Measurements from ENCODE around the gene LRRC17.
A peak's percentile ranks its signal among the peaks of the same experiment; 100 is the strongest.
"Not testable (repeated sequence)": the region's sequence is repeated elsewhere in the genome, so short reads cannot be mapped to it uniquely, and the experiment has no call there.

LRRC17 gene

DNA sequence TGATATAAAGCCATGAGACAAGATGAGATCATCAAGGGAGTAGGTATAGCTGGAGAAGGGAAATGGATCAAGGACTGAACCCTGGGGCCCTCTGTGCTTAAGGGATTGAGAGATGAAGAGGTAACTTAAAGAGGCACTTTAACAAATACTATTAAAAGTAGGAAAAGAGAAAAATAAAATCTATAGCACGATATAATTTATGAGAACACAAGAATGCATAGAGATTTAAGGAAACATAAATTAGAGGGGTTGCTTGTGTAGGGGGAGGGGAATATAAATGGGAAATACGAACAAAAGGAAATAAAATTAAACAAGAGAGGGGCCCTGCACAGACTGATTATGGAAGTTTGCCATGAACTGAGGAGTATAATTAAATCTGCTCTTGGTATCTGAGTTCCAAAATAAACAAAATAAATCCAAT lies 15.6 kb upstream of the LRRC17 start:
- DNase-seq (ENCODE audit: low read depth, low spot score), result no peak

DNA sequence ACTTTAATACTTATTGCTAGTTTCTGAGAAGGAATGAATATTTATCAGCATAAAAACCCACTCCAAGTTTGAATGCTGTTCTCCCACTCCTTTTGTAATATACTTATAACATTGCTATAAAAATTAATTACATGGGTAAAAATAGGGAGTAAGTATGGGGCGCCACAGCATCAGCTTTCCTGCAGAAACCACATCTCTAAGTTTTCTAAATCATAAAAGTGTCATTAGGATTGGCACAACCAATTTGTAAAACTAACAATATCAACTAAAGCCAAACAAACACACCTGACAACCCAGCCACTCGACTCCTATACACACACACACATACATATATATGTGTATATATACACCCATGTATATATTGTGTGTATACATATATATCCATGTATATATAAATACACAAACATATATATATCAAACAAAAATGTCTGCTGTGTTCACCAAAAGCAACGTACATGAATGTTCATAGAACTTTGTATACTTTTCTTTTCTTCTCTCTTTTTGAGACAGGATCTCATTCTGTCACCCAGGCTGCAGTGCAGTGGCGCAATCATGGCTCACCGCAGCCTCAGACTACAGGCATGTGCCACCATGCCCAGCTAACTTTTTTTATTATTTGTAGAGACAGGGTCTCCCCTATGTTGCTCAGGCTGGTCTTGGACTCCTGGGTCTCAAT lies 14.8 kb upstream of the LRRC17 start:
- no peak for DNase-seq (ENCODE audit: low read depth, low spot score)

DNA sequence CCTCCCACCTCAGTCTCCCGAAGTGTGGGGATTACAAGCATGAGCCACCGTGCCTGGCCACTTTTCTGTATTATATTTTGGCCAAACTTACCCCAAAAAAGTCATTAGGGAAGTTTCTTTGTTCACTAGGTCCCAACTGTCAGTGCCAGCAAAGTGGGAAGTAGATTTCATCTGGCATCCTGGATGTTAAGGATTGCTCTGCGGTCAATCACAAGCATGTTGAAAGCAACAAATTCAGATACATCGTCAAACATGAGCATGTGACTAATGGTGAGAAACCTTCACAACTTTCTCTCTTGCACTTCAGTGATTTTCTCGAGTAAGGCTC lies 14.3 kb upstream of the LRRC17 start:
- DNase-seq (ENCODE audit: low read depth, low spot score), result no peak

DNA sequence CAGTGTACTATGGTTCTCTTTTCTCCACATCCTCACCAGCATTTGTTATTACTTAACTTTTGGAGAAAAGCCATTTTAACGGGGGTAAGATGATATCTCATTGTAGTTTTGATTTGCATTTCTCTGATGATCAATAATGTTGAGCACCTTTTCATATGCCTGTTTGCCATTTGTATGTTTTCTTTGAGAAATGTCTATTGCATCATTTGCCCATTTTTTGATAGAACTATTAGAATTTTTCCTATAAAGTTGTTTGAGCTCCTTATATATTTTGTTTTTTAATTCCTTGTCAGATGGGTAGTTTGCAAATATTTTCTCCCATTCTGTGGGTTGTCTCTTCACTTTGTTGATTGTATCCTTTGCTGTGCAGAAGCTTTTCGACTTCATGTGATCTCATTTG lies 10.7 kb upstream of the LRRC17 start:
- DNase-seq (ENCODE audit: low read depth, low spot score), result not testable (repeated sequence)

DNA sequence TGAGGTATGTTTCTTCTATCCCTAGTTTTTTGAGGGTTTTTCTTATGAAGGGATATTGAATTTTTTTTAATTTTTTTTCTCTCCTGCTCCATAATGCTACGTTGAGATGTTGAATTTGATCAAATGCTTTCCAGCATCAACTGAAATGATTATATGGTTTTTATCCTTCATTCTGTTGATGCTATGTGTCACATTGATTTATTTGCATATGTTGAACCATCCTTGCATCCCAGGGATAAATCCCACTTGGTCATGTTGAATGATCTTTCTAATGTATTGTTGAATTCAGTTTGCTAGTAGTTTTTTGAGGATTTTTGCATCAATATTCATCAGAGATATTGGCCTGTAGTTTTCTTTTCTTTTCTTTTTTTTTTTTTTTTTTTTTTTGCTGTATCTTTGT lies 9.2 kb upstream of the LRRC17 start:
- not testable (repeated sequence) for DNase-seq (ENCODE audit: low read depth, low spot score)

DNA sequence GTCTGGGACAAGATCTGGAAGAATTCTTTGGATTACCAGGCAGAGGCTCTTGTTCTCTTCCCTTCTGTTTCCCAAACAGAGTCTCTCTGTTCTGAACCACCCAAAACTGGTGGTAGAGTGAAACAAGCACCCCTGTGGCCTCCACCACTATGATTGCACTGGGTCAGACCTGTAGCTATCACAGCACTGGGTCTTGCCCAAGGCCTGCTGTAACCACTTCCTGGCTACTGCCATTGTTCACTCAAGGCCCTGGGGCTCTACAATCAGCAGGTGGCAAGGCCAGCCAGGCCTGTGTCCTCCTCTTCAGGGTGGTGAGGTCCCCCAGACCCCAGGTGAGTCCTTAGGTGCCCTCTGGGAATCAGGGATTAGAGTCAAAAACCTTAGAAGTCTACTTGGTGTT lies 4.1 kb upstream of the LRRC17 start:
- DNase-seq (ENCODE audit: low read depth, low spot score), result no peak

DNA sequence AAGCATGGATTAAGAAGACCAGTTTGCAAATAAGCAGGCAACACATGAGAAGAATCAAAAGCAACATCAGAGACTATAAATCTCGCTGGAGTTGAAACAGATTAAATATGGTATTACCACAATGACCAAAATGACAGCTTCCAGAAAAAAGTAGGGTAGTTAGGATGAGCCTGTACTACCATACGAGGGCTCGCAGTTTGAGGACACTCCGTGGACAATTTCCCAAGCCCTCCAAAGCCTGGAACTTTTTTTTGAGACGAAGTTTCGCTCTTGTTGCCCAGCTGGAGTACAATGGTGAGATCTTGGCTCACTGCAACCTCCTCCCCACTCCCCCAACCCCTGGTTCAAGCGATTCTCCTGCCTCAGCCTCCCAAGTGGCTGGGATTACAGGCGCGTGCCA lies 1.0 kb downstream of the LRRC17 start:
- no peak for DNase-seq (ENCODE audit: low read depth, low spot score)

DNA sequence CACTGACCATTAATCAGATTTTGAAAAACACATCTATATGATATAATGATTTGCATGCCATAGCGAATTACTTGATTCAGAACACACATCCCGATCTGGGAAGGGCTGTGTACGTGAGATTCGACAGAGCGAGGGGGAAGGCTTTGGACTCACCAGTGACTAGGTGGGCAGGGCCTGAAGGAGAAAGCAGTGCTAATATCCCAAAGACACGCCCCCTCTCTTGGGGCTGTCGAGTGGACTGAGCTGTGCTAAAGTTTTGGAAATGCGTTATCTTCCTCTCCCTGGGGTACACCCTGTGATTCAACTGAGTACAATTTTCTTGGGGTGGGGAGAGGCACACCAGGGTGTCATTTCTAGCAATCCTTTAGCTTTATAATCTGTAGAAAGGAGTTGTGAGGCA lies 1.8 kb downstream of the LRRC17 start:
- no peak for DNase-seq (ENCODE audit: low read depth, low spot score)

DNA sequence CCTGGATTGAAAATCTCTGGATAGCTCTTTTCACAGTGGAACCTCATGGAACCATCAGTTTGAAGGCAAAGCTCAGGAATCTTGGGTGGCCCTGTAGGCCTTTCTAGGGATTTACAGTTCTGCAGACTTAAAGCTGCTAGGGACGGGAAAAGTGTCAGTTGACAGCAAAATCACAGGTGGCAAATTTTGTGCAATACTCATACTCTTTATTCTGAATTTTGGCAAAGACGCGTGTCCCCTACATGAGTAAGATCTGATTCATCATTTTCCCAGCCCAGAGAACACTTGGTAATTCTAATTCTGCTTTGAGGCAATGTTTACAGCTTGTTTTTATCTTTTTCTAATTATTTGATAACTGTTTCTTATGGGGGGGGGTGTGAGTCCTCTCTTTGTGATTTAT lies 3.6 kb downstream of the LRRC17 start:
- no peak for DNase-seq (ENCODE audit: low read depth, low spot score)

DNA sequence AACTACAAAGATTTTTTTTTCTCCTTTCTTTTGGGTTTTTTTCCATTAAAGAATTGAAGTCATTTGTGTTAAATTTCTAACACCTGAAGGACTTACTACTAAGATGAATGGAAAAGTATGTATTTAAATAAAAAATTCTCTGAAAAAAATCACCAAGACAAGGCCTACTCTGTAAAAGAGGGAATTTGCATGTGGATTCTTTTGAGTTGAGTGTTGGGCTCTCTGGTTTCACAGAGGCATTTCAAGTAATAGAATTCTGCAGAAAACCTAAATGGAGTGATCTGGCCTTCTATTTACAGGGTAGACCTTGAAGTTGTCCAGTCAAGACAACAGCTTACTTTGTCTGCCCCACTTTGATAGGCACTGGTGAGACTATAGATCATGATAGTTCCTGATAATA lies 4.1 kb downstream of the LRRC17 start:
- DNase-seq (ENCODE audit: low read depth, low spot score), result no peak

DNA sequence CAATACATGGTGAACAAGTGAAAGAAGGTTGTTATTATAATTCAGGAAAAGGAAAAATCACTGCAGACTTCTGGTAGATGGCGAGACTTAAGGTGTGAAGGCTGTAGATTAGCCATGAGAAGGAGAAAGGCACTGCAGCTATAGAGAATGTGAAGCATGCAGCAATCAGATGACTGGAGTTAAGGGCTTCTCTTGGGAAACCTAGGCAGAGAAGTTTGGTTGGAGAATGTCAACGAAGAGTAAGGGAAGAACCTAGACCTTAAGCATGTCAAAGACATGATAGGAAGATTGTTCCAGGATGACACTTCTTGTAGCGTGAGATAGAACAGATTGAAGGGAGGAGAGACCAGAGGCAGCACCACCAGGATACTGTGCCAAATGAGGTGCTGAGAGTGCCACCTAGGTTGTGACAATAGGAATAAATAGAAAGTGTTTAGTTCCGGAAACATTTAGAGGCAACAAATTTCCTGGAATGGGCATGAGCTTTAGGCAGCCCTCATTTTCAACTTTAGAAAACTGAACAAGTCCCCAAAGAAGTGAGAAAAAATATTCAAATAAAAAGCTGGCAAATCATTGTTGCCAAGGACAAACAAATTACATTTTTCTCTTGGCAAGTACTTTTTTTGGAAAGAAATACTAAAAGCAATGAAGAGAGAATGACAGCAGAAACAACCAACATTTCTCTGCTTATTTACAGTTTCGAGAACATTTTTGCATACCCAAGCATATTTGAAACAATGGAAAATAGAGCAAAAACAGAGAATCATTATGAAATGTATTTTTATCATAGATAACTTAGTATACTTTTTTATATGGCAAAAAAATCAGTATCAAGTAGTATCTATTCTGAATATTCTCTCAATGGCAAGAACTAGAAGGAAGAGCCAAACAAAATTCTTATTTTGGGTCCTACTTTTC lies 4.9 kb downstream of the LRRC17 start:
- DNase-seq (ENCODE audit: low read depth, low spot score), result no peak

DNA sequence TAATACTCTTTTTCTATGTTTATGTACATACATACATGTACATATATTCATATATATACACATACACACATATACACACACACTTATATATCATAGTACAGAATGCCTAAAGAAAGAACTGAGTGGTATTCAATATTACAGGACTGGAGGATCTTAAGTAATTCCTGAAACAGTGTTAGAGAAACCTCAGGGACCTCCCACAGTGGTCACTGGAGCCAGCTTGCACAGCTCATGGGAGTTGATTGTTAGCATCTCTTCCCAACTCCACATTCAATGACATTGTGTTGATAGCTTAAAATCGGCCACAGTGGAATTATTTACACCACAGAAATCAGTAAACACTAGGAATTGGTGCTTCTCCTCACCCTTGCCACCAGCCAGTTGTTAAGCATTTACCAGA lies 6.0 kb downstream of the LRRC17 start:
- no peak for DNase-seq (ENCODE audit: low read depth, low spot score)

DNA sequence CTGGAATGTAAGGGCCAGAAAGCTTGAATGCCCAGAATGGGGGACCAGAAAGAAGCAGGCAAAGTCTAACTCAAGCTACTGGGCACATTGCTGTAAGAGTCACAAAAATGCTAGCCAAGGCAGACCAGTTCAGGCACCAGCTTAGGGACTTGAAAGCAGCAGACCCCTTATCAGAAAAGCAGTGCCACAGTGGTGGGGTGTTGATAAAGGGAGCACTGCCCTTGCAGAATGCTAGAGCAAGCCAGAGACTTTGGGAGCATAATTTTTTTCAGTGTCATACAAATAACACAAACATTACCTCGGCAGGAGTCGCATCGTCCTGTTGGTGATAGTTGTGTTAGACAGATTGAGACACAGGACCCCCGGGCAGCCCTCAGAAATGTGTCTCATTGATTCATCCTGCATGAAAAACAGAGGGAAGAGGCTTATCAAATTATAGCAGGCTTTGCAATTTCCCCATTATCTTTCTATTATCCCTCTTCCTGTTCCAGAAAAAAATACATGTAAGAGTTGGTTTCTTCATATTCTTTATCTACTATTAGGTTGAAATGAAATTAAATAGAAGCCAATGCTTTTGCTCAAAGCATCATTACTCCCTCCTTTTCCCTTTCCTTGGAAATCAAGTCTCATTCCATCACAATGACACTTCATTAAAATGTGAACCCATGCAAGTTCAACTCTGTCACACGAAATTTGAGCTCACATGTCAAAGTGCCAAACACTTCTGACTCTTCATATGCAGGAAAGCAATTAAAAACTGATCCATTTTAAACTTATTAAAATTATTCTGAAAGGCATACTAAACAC lies 13.4 kb downstream of the LRRC17 start:
- no peak for DNase-seq (ENCODE audit: low read depth, low spot score)

DNA sequence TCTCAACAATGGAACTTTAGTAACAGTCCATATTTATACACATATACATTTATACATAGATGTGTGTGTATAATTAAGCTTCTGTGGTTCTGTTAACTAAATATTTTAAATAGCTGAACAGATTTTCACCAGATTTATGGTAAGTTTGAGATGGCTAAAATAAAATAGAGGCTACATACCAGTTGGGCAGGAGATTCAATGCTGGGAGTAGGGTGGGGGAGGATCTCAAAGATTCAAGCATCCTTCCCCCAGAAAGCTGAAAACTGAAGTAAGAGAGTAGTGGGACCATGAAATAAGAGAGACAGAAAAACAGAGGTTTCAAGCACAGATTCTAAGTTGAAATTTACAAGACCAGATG lies 14.0 kb downstream of the LRRC17 start:
- DNase-seq (ENCODE audit: low read depth, low spot score), result no peak

DNA sequence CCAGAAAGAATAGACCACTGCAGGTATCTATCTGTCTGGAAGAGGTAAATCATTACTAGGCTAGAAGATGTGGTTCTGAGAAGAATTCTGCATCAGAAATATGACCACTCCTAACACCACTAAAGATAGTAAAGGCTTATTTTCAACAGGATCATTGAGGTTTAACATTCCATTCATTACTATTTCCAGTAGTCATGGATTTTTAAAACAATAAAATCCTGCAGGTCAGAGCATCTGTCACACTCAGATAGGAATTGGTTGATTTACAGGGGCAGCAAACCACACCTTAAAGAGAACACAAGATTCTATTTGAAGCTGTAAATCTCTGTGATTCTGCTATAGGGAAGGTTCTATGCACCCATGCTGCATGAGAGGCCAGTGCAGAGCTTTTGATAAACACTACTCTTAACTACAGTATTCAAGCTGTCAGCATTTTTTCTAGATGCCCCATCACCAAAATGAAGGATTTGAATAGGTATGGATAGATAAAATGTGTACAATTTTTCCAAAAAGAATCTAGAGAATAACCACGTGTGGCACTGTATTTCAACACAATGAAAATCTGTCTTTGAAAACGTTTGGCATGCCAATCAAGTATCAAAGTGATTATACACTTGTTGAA lies 14.6 kb downstream of the LRRC17 start:
- no peak for DNase-seq (ENCODE audit: low read depth, low spot score)

DNA sequence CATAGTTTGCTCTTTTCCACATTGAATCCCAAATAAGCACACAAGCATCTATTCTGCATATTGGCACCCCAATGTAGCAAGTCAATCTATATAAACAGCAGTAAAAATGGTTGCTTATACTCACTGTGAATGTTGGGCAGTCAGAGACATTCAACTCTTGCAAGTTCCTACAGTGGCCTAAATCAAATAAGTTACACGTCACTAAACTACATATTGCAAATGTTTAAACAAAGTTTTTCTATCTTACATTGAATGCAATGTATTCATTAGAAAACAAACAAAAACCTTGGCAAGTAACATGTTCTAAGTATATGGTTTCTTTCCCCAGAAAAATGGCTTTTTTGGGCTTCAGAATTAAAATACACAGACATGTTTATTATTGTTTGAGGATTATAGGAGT lies 19.0 kb downstream of the LRRC17 start:
- no peak for DNase-seq (ENCODE audit: low read depth, low spot score)

DNA sequence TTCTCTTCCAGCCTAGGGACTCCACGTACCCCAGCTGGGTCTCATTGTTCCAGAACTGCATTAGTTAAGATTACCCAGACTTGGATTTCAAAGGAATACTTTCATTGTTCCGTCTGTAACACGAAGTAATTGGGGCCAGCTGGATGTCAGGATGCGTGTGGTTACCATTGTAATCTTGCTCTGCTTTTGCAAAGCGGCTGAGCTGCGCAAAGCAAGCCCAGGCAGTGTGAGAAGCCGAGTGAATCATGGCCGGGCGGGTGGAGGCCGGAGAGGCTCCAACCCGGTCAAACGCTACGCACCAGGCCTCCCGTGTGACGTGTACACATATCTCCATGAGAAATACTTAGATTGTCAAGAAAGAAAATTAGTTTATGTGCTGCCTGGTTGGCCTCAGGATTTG lies 21.0 kb downstream of the LRRC17 start:
- DNase-seq (ENCODE audit: low read depth, low spot score), result peak; percentile 57

DNA sequence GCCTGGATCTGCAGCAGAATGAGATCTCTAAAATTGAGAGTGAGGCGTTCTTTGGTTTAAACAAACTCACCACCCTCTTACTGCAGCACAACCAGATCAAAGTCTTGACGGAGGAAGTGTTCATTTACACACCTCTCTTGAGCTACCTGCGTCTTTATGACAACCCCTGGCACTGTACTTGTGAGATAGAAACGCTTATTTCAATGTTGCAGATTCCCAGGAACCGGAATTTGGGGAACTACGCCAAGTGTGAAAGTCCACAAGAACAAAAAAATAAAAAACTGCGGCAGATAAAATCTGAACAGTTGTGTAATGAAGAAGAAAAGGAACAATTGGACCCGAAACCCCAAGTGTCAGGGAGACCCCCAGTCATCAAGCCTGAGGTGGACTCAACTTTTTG lies 21.4 kb downstream of the LRRC17 start:
- no peak for DNase-seq (ENCODE audit: low read depth, low spot score)

DNA sequence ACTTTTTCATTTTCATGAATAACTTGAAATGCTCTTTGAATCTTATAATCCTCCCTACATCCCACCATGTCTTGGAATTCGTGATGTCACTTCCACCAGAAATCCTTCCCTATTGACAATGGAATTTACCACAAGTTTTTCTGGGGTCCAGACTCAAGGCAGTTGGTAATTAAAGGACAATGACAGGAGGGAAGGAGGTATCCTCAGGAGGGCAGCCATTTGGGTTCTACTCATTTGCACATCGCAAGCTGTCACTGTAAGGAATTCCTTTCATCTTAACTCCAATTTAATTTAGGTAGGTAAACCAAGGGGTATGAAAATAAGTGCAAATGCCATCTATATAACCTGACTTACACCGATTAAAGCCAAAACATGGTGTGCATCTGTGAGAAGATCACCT lies 21.9 kb downstream of the LRRC17 start:
- DNase-seq (ENCODE audit: low read depth, low spot score), result no peak

DNA sequence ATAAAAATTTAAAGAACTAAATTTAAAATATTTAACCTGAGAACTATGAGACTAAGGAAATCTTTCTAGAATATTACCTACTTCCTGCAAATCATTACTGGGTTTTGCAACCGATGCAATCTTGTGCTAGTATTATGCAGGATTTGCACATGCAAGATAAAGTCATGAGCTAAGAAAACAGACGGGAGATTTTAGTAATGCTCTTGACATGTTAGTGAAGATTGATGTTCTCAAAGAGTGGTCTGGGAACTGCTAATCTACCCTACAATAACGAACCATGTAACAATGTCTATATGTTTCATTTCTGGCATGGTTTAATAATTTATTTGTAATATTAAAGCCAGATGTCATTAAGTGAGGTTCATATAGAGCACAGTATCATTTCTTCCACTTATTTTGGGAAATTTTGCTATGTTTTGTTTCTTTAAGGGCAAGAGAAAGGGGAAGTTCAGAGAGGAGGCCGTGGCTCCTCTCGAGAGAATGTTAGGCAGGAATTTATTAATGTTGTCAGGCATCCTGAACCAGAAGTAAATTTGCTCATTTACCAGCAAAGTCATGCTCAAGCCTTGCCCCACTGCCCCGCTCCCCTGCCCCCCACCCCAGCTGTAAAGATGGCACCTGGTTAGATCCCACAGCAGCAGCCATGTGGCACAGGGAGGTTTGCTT lies 22.8 kb downstream of the LRRC17 start:
- DNase-seq (ENCODE audit: low read depth, low spot score), result no peak

DNA sequence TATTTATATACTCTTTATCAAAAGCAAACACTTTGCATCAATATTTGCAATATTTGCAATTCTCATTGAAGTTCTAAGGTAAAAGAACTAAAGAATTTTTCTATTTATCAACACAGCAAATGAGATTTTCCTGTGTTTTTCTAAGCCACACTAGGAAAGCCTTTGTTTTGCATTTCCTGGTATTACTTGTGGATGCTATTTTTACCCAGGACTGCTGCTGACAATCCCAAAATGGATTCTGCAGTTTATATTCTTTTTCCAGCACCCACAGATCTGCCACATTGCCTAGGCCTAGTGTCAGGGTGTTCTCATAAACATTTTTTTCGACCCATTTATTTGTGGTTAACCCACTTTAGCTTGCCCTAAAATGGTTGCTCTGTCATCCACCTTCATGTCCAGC lies 25.9 kb downstream of the LRRC17 start:
- no peak for DNase-seq (ENCODE audit: low read depth, low spot score)
